K562 (cell line): Measurements from ENCODE around the gene PRPF18.

Experiments used
- ELF1 ChIP-seq: fragments of 200-800 bp; sonication (Bioruptor generic); IDR thresholded peaks from 2 replicates; pipeline ENCODE4 v1.6.1; 2016; ENCODE audit warnings: missing genetic modification characterization, missing compliant biosample characterization
- NFYB ChIP-seq: IDR thresholded peaks from 2 replicates; pipeline ENCODE4 v1.6.1; 2011; ENCODE audit warnings: mild to moderate bottlenecking, moderate library complexity; ENCODE audit not compliant: insufficient read length; ENCODE audit errors: extremely low read depth
- ZNF121 ChIP-seq: sonication (generic); formaldehyde crosslinking; conservative IDR thresholded peaks from 2 replicates; pipeline ENCODE4 v1.8.0; 2022; ENCODE audit warnings: missing genetic modification reagents
- TF ChIP-seq, protein P1 (sequence below): sonication (generic); formaldehyde crosslinking; IDR thresholded peaks from 2 replicates; pipeline ENCODE4 v1.8.1; 2022; ENCODE audit warnings: missing genetic modification reagents
- TF ChIP-seq, protein P2 (sequence below), 2 experiments: fragments of 450-650 bp; formaldehyde crosslinking in 1 of 2; IDR thresholded peaks; 2 replicates each; pipeline versions ENCODE4 v1.4.0 to v1.6.1; 2014 to 2020; ENCODE audit warnings: mild to moderate bottlenecking in 2 of 2, borderline replicate concordance in 1 of 2, low read depth in 1 of 2
- TF ChIP-seq, protein P3 (sequence below), 2 experiments: fragments of 250-450 bp in 1 of 2; fragments of 450-650 bp in 1 of 2; sonication (Bioruptor Pico) in 1 of 2; IDR thresholded peaks; 2 replicates each; pipeline versions ENCODE4 v1.6.1 to v1.8.0; 2016 to 2021; ENCODE audit warnings: mild to moderate bottlenecking in 2 of 2, moderate library complexity in 2 of 2, missing compliant biosample characterization in 1 of 2, missing genetic modification characterization in 1 of 2
- TF ChIP-seq, protein P4 (sequence below), 3 experiments: IDR thresholded peaks in 2 of 3; conservative IDR thresholded peaks in 1 of 3; 2 replicates each; pipeline ENCODE4 v1.5.1; 2011 to 2012; ENCODE audit warnings: low read length in 3 of 3, mild to moderate bottlenecking in 3 of 3, control low read depth in 2 of 3, improper control_type of control experiment in 1 of 3, inconsistent platforms in 1 of 3, low read depth in 1 of 3, mixed read lengths in 1 of 3, moderate library complexity in 1 of 3; ENCODE audit not compliant: insufficient read depth in 2 of 3
- TF ChIP-seq, protein P5 (sequence below): fragments of 450-650 bp; IDR thresholded peaks from 2 replicates; pipeline ENCODE4 v1.6.1; 2017; ENCODE audit warnings: antibody characterized with exemption
- TF ChIP-seq, protein P6 (sequence below): sonication (generic); formaldehyde crosslinking; IDR thresholded peaks from 2 replicates; pipeline ENCODE4 v1.9.0; 2022; ENCODE audit warnings: mild to moderate bottlenecking, missing genetic modification reagents
- TF ChIP-seq, protein P7 (sequence below): fragments of 450-650 bp; IDR thresholded peaks from 2 replicates; pipeline ENCODE4 v1.6.1; 2018; ENCODE audit warnings: mild to moderate bottlenecking, low read depth; ENCODE audit not compliant: partially characterized antibody

DNA sequence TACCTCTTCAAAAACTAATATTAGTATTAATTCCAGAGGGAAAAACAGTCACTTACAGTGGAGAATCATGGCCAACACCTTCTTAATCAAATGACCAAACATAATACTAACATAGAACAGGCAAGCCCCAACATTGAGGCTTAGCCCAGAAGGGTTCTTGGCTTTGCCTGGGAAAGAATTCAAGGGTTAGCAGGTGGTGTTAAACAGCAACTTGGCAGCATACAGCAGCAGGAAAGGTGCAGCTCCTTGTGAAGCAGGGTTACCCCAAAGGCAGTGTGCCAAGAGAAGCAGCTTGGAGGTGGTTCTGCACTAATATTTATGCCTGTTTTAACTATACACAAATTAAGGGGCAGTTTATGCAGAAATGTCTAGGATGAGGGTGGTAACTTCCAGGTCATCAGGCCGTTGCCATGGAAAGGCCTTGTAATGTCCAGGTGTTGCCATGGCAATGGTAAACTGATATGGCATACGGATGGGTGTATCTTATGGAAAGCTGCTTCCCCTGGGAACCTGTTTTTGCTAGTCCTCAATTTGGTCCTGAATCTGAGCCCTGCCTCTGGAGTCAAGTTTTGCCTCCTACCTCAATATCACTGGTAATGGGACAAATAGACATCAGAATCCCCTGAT lies 30.8 kb upstream of the PRPF18 start:
- TF ChIP-seq, protein P1, sequence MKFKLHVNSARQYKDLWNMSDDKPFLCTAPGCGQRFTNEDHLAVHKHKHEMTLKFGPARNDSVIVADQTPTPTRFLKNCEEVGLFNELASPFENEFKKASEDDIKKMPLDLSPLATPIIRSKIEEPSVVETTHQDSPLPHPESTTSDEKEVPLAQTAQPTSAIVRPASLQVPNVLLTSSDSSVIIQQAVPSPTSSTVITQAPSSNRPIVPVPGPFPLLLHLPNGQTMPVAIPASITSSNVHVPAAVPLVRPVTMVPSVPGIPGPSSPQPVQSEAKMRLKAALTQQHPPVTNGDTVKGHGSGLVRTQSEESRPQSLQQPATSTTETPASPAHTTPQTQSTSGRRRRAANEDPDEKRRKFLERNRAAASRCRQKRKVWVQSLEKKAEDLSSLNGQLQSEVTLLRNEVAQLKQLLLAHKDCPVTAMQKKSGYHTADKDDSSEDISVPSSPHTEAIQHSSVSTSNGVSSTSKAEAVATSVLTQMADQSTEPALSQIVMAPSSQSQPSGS (CRISPR knock-in tag): no peak
- TF ChIP-seq ZNF121 (CRISPR knock-in tag): no peak
- TF ChIP-seq, protein P2, sequence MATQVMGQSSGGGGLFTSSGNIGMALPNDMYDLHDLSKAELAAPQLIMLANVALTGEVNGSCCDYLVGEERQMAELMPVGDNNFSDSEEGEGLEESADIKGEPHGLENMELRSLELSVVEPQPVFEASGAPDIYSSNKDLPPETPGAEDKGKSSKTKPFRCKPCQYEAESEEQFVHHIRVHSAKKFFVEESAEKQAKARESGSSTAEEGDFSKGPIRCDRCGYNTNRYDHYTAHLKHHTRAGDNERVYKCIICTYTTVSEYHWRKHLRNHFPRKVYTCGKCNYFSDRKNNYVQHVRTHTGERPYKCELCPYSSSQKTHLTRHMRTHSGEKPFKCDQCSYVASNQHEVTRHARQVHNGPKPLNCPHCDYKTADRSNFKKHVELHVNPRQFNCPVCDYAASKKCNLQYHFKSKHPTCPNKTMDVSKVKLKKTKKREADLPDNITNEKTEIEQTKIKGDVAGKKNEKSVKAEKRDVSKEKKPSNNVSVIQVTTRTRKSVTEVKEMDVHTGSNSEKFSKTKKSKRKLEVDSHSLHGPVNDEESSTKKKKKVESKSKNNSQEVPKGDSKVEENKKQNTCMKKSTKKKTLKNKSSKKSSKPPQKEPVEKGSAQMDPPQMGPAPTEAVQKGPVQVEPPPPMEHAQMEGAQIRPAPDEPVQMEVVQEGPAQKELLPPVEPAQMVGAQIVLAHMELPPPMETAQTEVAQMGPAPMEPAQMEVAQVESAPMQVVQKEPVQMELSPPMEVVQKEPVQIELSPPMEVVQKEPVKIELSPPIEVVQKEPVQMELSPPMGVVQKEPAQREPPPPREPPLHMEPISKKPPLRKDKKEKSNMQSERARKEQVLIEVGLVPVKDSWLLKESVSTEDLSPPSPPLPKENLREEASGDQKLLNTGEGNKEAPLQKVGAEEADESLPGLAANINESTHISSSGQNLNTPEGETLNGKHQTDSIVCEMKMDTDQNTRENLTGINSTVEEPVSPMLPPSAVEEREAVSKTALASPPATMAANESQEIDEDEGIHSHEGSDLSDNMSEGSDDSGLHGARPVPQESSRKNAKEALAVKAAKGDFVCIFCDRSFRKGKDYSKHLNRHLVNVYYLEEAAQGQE (IDR thresholded peaks at IDR 0.05; ENCODE audit: borderline replicate concordance): no peak
- TF ChIP-seq, protein P2 (CRISPR knock-in tag; IDR thresholded peaks at IDR 0.05; ENCODE audit: low read depth): no peak
- TF ChIP-seq ELF1 (tag): no peak
- TF ChIP-seq, protein P3, sequence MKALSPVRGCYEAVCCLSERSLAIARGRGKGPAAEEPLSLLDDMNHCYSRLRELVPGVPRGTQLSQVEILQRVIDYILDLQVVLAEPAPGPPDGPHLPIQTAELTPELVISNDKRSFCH (CRISPR knock-in tag; IDR thresholded peaks at IDR 0.05): no peak
- TF ChIP-seq, protein P3 (tag; IDR thresholded peaks at IDR 0.05): no peak
- TF ChIP-seq NFYB: no peak
- TF ChIP-seq, protein P4, sequence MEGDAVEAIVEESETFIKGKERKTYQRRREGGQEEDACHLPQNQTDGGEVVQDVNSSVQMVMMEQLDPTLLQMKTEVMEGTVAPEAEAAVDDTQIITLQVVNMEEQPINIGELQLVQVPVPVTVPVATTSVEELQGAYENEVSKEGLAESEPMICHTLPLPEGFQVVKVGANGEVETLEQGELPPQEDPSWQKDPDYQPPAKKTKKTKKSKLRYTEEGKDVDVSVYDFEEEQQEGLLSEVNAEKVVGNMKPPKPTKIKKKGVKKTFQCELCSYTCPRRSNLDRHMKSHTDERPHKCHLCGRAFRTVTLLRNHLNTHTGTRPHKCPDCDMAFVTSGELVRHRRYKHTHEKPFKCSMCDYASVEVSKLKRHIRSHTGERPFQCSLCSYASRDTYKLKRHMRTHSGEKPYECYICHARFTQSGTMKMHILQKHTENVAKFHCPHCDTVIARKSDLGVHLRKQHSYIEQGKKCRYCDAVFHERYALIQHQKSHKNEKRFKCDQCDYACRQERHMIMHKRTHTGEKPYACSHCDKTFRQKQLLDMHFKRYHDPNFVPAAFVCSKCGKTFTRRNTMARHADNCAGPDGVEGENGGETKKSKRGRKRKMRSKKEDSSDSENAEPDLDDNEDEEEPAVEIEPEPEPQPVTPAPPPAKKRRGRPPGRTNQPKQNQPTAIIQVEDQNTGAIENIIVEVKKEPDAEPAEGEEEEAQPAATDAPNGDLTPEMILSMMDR (IDR thresholded peaks at IDR 0.05 in 2 of 3, conservative IDR thresholded peaks at IDR 0.05 in 1 of 3; ENCODE audit: insufficient read depth in 2 of 3, low read depth in 1 of 3, low read length in 3 of 3): no peak
- TF ChIP-seq, protein P5, sequence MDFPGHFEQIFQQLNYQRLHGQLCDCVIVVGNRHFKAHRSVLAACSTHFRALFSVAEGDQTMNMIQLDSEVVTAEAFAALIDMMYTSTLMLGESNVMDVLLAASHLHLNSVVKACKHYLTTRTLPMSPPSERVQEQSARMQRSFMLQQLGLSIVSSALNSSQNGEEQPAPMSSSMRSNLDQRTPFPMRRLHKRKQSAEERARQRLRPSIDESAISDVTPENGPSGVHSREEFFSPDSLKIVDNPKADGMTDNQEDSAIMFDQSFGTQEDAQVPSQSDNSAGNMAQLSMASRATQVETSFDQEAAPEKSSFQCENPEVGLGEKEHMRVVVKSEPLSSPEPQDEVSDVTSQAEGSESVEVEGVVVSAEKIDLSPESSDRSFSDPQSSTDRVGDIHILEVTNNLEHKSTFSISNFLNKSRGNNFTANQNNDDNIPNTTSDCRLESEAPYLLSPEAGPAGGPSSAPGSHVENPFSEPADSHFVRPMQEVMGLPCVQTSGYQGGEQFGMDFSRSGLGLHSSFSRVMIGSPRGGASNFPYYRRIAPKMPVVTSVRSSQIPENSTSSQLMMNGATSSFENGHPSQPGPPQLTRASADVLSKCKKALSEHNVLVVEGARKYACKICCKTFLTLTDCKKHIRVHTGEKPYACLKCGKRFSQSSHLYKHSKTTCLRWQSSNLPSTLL: no peak
- TF ChIP-seq, protein P6, sequence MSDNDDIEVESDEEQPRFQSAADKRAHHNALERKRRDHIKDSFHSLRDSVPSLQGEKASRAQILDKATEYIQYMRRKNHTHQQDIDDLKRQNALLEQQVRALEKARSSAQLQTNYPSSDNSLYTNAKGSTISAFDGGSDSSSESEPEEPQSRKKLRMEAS (CRISPR knock-in tag): no peak
- TF ChIP-seq, protein P7, sequence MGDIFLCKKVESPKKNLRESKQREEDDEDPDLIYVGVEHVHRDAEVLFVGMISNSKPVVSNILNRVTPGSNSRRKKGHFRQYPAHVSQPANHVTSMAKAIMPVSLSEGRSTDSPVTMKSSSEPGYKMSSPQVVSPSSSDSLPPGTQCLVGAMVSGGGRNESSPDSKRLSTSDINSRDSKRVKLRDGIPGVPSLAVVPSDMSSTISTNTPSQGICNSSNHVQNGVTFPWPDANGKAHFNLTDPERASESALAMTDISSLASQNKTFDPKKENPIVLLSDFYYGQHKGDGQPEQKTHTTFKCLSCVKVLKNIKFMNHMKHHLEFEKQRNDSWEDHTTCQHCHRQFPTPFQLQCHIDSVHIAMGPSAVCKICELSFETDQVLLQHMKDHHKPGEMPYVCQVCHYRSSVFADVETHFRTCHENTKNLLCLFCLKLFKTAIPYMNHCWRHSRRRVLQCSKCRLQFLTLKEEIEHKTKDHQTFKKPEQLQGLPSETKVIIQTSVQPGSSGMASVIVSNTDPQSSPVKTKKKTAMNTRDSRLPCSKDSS: no peak
